Osteoblast (primary cell): ENCODE data around the gene GAS7. TPM values are rescaled to one million over a fixed set of nuclear protein-coding genes. Genes with fewer than 3 reads are reported as not detected.

Source experiments
- DNase-seq: peaks from one replicate; pipeline ENCODE4 v3.0.0; 2011; ENCODE audit warnings: low spot score, mixed read lengths; ENCODE audit not compliant: insufficient read length; ENCODE audit errors: missing footprints
- H2AFZ ChIP-seq: 2 replicates; pipeline ENCODE4 v1.6.0; 2011; ENCODE audit warnings: mild to moderate bottlenecking, low read length
- H3K27ac ChIP-seq: 2 replicates; pipeline ENCODE4 v1.5.1; 2011; ENCODE audit warnings: mild to moderate bottlenecking, low read depth, low read length, moderate library complexity
- H3K27me3 ChIP-seq: 2 replicates; pipeline ENCODE4 v1.6.0; 2012; ENCODE audit warnings: mild to moderate bottlenecking, control low read depth, inconsistent platforms, low read length, moderate library complexity; ENCODE audit not compliant: insufficient read depth
- H3K36me3 ChIP-seq: 2 replicates; pipeline ENCODE4 v1.5.1; 2011; ENCODE audit warnings: mild to moderate bottlenecking, low read length, control low read depth, moderate library complexity; ENCODE audit not compliant: insufficient read depth
- H3K4me1 ChIP-seq: 2 replicates; pipeline ENCODE4 v1.5.1; 2011; ENCODE audit warnings: mild to moderate bottlenecking, low read length, control low read depth, moderate library complexity; ENCODE audit not compliant: insufficient read depth
- H3K4me2 ChIP-seq: 2 replicates; pipeline ENCODE4 v1.6.0; 2011; ENCODE audit warnings: mild to moderate bottlenecking, low read length; ENCODE audit not compliant: insufficient read depth
- H3K4me3 ChIP-seq: fragments of 200-600 bp; sonication (generic); 3 replicates; pipeline ENCODE4 v1.5.1; 2012; ENCODE audit warnings: mild to moderate bottlenecking, low read length, inconsistent platforms; ENCODE audit not compliant: insufficient read depth
- H3K79me2 ChIP-seq: 2 replicates; pipeline ENCODE4 v1.6.0; 2012; ENCODE audit warnings: mild to moderate bottlenecking, low read length, control low read depth, inconsistent platforms; ENCODE audit not compliant: insufficient read depth
- H3K9me3 ChIP-seq: 2 replicates; pipeline ENCODE4 v1.5.1; 2011; ENCODE audit warnings: low read depth, low read length, control low read depth
- H4K20me1 ChIP-seq: 2 replicates; pipeline ENCODE4 v1.6.0; 2012; ENCODE audit warnings: mild to moderate bottlenecking, low read length, control low read depth; ENCODE audit not compliant: insufficient read depth
- CTCF ChIP-seq: IDR thresholded peaks from 2 replicates; pipeline ENCODE4 v1.5.1; 2011; ENCODE audit warnings: mild to moderate bottlenecking, low read depth, low read length, moderate library complexity; ENCODE audit errors: extremely low read depth
- total RNA-seq: library from RNA; depleted of rRNA; stranded (reverse); fragments of >200 nt; gene quantifications from 2 replicates; pipeline ENCODE4 v1.2.3, GENCODE V29; 2012

Gene GAS7
- total RNA-seq, 1 donor = 3.6 TPM

GRCh38 chr17:9862220-9862619, 336.2 kb downstream of the GAS7 start:
- no peak for DNase-seq
- Histone ChIP-seq H3K27ac (no peak overlapping the region), H2AFZ (no peak overlapping the region), H3K36me3 (no peaks in the 10 kb centered on the region), H4K20me1 (no peaks in the 10 kb centered on the region), H3K4me1 (no peaks in the 10 kb centered on the region), H3K9me3 (no peaks in the 10 kb centered on the region), H3K4me2 (no peak overlapping the region), H3K4me3 (no peak overlapping the region), H3K27me3 (no peaks in the 10 kb centered on the region), H3K79me2 (no peaks in the 10 kb centered on the region)
- no peak for TF ChIP-seq CTCF

- no peaks in the 10 kb centered on the region for H3K36me3 ChIP-seq
- no peaks in the 10 kb centered on the region for H3K4me1 ChIP-seq
- H3K27ac ChIP-seq = no peak overlapping the region
- H3K4me2 ChIP-seq = no peak overlapping the region
- H4K20me1 ChIP-seq = no peaks in the 10 kb centered on the region
- no peaks in the 10 kb centered on the region for H3K79me2 ChIP-seq
- no peak overlapping the region for H2AFZ ChIP-seq
- H3K9me3 ChIP-seq = no peaks in the 10 kb centered on the region
- DNase-seq = no peak
- no peak overlapping the region for H3K4me3 ChIP-seq
- no peaks in the 10 kb centered on the region for H3K27me3 ChIP-seq
- TF ChIP-seq CTCF = no peak
These were observed 337.6 kb downstream of the GAS7 start for GRCh38 chr17:9860851-9861250.

Other genes with a start within 250 kb of the GAS7 start
- not detected in 2 replicates for gene MYH13, start 174.4 kb upstream of the GAS7 start, total RNA-seq
- gene MYH8, start 223.3 kb upstream of the GAS7 start, total RNA-seq = not detected in 2 replicates